NCI-H2107 treated with DMSO at 0.1 percent for 48 hours (cell line): Measurements from ENCODE around the gene LCP2.

Experiments
- DNase-seq: peaks from one replicate; lab custom pipeline; 2025; ENCODE audit not compliant: unreplicated experiment; lab: John Stamatoyannopoulos, UW

LCP2 gene

GRCh38 chr5:170276140-170276539 lies 21.4 kb downstream of the LCP2 start:
- DNase-seq = no peak

DNA sequence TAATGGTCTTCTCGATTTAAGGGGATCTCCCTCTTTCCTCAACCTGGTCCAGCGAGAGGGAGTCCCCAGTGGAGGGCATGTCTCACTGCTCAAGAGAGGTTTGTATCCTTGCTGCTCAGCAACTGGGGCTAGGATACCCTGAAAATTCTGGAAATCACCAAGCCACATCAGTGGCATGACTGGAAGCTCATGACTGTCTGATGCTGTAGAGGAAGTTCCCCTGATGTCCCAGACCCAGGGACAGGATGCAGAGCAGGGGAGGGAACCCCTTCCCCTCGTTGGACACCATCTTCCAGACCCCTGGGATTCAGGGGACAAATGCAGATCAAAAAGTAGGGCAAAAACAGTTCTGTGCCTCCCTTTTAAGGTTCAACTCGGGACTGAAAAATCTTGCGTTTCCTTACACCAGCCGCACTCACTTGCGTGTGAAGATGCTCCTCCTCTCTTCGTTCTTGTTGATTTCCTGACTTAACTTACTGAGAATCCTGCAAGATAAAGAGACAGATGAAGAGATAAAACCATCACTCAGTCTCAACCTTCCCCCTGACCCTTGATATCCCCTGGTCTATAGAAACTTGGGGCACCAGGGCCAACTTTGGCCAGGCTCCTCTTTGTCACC lies 22.1 kb downstream of the LCP2 start:
- DNase-seq = no peak

DNA sequence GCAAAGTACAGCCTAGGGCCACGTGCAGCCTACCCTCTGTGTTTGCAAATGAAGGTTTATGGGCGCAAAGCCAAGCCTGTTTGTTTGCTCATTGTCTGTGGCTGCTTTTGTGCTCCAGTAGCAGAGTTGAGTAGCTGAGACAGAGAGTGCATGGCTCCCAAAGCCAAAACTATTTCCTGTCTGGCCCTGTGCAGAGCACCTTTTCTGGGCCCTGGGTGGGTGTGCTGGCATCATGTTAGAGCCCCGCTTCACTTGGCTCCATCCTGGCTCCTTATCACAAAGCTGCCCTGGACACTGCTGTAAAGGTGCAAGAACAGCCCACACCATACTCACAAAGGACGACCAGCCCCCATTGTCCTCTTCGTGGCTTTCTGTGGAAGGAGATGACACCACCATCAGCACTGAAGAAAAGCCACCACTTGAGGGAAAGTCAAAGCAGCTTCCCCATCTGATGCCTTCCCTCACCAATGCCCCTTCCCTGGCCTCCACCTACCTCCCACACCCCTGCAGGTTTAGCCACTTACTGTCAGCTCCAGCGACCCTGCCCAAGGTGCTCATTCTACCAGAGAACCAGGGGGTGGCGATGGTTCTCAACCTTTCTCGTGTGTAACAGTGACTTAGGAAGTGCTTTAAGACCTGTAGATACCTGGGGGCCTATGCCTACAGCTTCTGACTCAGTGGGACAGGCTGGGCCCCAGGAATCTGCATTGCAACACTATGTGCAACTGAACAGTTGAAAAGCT lies 23.4 kb downstream of the LCP2 start:
- peak; percentile 65 for DNase-seq

GRCh38 chr5:170270293-170271069 lies 27.1 kb downstream of the LCP2 start:
- DNase-seq = no peak

GRCh38 chr5:170269579-170269978 lies 28.0 kb downstream of the LCP2 start:
- no peak for DNase-seq

GRCh38 chr5:170268884-170269283 lies 28.7 kb downstream of the LCP2 start:
- DNase-seq = no peak

DNA sequence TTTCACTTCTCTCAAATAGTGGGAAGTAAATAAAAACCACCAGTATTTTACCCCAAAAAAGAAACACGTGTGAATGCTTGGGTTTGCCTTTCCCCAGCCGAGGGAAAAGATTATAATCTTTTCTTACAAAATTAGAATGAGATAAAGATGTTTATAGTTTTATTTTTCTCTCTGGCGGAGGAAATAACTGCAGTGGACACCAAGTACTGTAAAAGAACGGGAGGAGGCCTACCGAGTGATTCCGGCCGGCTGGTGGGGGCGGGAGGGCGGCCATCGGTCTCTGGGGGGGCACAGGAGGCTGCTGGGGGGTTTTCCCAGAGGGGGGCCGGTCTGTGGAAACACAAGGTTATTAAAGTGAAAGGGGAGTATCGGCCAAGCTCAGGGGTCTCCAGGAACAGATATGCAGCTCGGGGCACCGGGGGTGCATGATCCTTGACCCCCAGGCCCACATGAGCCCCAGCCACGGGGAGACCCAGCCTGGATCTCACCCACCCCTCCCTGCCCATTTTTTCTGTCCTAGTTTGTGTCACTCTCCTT lies 29.4 kb downstream of the LCP2 start:
- no peak for DNase-seq

- peak; percentile 5 for DNase-seq
Observed at GRCh38 chr5:170267431-170268152, 30.0 kb downstream of the LCP2 start.

DNA sequence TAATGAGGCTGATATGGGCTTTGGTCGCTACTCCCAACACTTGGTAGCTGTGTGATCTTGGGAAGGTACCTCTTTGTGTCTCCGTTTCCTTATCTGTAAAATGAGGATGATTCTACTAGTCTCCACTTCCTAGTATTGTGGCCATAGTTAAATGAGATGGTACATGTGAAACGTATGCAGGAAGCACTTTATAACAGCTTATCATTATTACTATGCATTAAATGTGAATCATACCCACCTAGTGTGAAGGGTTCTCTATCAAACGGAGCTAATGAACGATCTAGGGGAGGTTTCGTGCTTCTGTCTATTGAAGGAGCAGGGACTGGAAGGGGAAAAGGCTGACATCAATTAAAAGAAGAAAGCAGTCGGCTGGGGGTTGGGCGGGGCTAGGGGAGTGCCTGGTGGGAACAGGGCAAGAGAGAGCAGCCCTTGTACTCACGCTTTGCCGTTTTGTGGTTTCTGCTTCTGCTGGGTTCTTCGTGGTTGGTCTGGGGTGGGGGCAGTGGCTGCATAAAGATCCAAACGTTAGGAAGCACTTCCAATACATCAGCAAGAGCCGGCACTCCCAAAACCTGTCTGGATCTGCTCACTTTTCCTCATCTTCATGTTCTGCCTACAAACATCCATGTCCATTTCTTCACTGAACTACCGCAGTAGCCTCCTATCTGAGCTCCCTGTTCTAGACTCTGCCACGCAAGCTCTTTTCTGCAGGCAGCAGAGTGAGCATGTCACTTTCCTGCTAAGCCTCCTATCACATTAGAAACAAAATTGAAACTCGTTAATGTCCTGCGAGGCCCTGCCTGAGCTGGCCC lies 30.8 kb downstream of the LCP2 start:
- DNase-seq = peak; percentile 2

DNA sequence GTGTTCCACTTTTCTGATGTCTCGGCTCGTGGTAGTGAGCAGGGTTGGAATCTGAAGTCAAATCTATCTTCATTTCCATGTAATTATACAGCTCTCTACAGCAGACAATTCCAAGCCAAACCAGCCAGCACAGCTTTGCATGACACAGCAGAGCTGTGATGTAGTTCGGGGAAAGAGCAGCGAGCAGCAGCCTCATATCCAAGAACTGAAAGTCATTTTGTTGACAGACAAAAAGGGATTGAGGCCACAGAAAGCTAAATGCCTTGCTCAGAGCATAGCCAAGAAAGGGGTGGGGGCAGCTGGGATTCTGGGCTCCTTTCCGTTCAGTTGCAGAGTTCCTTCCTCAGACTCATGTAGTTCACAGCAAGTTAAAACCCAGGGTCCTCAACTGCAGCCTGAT lies 32.1 kb downstream of the LCP2 start:
- DNase-seq = peak; percentile 1

- no peak for DNase-seq
Observed at GRCh38 chr5:170263906-170264305, 33.7 kb downstream of the LCP2 start.

GRCh38 chr5:170262061-170263045 lies 35.2 kb downstream of the LCP2 start:
- DNase-seq = no peak

DNA sequence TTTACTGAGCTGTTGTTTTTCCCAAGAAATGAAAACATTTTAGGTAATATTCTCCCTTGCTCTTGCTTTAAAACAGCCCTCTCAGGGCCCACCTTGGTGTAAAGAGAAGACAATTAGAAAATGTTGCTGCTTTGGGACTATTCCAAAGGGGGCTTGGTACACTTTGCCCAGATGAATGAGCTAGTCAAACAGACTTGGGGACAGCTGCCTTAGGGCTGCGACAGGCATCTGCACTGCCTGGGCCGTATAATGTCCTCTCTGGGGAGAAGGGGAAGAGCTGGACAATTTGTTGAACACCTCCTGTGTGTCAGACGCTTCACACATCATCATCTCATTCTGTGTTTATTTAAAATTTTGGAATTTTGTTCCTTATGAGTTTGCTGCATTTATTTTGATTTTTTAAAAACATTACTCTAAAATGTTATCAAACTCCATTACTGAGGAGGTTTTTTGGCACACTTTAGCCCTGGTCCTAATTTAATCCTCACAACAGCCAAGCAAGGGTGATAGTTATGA lies 36.0 kb downstream of the LCP2 start:
- DNase-seq = no peak

GRCh38 chr5:170257370-170257769 lies 40.2 kb downstream of the LCP2 start:
- no peak for DNase-seq

DNA sequence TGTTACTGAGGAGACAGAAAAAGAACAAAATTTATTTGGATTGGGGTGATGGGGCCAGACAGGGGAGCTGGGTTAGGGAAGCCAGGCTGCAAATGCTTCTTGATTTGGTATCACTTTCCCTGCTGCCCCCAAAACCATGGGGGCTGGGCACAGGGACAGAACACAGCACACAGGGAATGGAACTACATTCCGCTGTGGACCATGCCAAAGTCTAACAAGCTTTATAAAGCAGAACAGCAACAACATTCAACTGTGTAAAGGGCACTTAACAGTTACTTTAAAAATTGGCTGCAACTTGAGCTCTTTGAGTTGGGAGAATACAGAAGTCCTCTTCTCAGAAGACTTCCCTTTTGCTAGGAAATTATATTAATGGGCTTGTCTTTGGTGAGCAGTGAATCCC lies 41.0 kb downstream of the LCP2 start:
- DNase-seq = no peak

DNA sequence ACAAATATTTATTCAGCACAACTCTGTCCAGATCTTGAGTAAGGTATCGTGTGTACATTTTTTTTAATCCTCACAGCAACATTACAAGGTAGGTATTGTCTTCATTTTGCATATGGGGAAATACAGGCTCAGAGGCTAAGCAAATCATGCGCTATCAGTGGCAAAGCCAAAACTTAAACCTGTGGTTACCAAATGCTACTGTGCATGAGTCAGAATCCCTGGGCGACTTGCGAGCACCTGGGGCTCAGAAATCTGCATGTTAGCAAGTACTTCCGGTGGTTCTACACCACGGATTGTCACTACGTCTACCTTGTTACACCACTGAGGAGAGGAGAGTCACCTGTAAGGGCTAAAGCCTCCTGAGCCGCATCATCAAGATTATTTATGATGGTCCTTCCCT lies 43.5 kb downstream of the LCP2 start:
- peak; percentile 8 for DNase-seq

- DNase-seq = no peak
Observed at GRCh38 chr5:170252720-170253350, 44.7 kb downstream of the LCP2 start.

- DNase-seq = no peak
Observed at GRCh38 chr5:170252109-170252508, 45.5 kb downstream of the LCP2 start.
